Right ventricle myocardium inferior (tissue), 1 donor: Measurements from ENCODE around the gene FCAR. TPM values are rescaled to one million over a fixed set of nuclear protein-coding genes. Genes with fewer than 3 reads are reported as not detected.
"Not testable (repeated sequence)": the region's sequence is repeated elsewhere in the genome, so short reads cannot be mapped to it uniquely, and the experiment has no call there.

ENCODE experiments used
- ATAC-seq: fragments of 200-7000 bp; cut with Tn5 transposase; one replicate; pipeline ENCODE4 v1.9.1; 2020; ENCODE audit warnings: mild to moderate bottlenecking, moderate library complexity
- DNase-seq: peaks from one replicate; pipeline ENCODE4 v3.0.0; 2021; ENCODE audit errors: missing footprints
- intact Hi-C: fragments of 100-400 bp; cut with DNase I; formaldehyde crosslinking; loops from one replicate; pipeline ENCODE4 v1.11.0; 2022
- total RNA-seq: library from RNA; stranded (reverse); fragmentation: NEBNext Ultra II Directional; extraction: Animal tissue kit (Norgen Biotek cat#: 25700); gene quantifications from one replicate; pipeline ENCODE4 v1.2.1, GENCODE V29; 2021
- donor health status: DM: no; HTN: yes; CAD: no; lungs with severe emphysema.

The FCAR gene
- total RNA-seq, 1 donor from 2014 or later: 0.27 TPM

GRCh38 chr19:54883228-54883627 is 9.2 kb downstream of the FCAR start:
- no peak for ATAC-seq
- intact Hi-C loops: no loop called here
- DNase-seq: no peak

- DNase-seq: no peak
- no peak for ATAC-seq
- intact Hi-C loops: no loop called here
Measured at GRCh38 chr19:54888239-54888638, 14.2 kb downstream of the FCAR start.

GRCh38 chr19:54889566-54889965 is 15.5 kb downstream of the FCAR start:
- DNase-seq (no peak), ATAC-seq (no peak)
- intact Hi-C loops: no loop called here

GRCh38 chr19:54893406-54893805 is 19.4 kb downstream of the FCAR start:
- intact Hi-C loops: no loop called here
- ATAC-seq (no peak), DNase-seq (no peak)

- DNase-seq, intact Hi-C loops, ATAC-seq: not testable (repeated sequence)
Measured at GRCh38 chr19:54894106-54894505, 20.1 kb downstream of the FCAR start.

GRCh38 chr19:54896036-54896435 is 22.0 kb downstream of the FCAR start:
- no peak for DNase-seq
- no peak for ATAC-seq
- intact Hi-C loops: no loop called here

GRCh38 chr19:54898685-54899084 is 24.6 kb downstream of the FCAR start:
- ATAC-seq, intact Hi-C loops, DNase-seq: not testable (repeated sequence)

- intact Hi-C loops, DNase-seq, ATAC-seq: not testable (repeated sequence)
Measured at GRCh38 chr19:54899646-54900045, 25.6 kb downstream of the FCAR start.

- intact Hi-C loops, ATAC-seq: not testable (repeated sequence)
- DNase-seq: peak; percentile 86
Measured at GRCh38 chr19:54901153-54901552, 27.1 kb downstream of the FCAR start.

GRCh38 chr19:54902061-54902460 is 28.0 kb downstream of the FCAR start:
- intact Hi-C loops: no loop called here
- DNase-seq (no peak), ATAC-seq (no peak)

- ATAC-seq: no peak
- intact Hi-C loops: no loop called here
- DNase-seq: no peak
Measured at GRCh38 chr19:54903303-54903702, 29.3 kb downstream of the FCAR start.

GRCh38 chr19:54904261-54904660 is 30.2 kb downstream of the FCAR start:
- DNase-seq, intact Hi-C loops: not testable (repeated sequence)

GRCh38 chr19:54905421-54905802 is 31.4 kb downstream of the FCAR start:
- intact Hi-C loops: no loop called here
- no peak for DNase-seq
- ATAC-seq: no peak

More at GRCh38 chr19:54904261-54904660, 30.2 kb downstream of the FCAR start:
- not testable (repeated sequence) for ATAC-seq

GRCh38 chr19:54905803-54906511 is 31.9 kb downstream of the FCAR start, which contains the start of gene NCR1:
TSS of gene NCR1 (plus strand) at chr19:54906148. CDS start at chr19:54906188, 40 bp downstream.
- DNase-seq: no peak
- ATAC-seq: no peak
- intact Hi-C loops: no loop called here

- DNase-seq (no peak), ATAC-seq (no peak)
- intact Hi-C loops: no loop called here
Measured at GRCh38 chr19:54906819-54907218, 32.8 kb downstream of the FCAR start.

GRCh38 chr19:54907899-54908298 is 33.9 kb downstream of the FCAR start:
- DNase-seq, intact Hi-C loops: not testable (repeated sequence)

GRCh38 chr19:54916822-54917221 is 42.8 kb downstream of the FCAR start:
- ATAC-seq (no peak), DNase-seq (no peak)
- intact Hi-C loops: no loop called here

More at GRCh38 chr19:54907899-54908298, 33.9 kb downstream of the FCAR start:
- ATAC-seq: not testable (repeated sequence)

- no peak for DNase-seq
- intact Hi-C loops: no loop called here
- ATAC-seq: no peak
Measured at GRCh38 chr19:54918499-54918898, 44.5 kb downstream of the FCAR start.

- DNase-seq, ATAC-seq, intact Hi-C loops: not testable (repeated sequence)
Measured at GRCh38 chr19:54919646-54920563, 45.9 kb downstream of the FCAR start.

- intact Hi-C loops: no loop called here
- no peak for DNase-seq
- no peak for ATAC-seq
Measured at GRCh38 chr19:54921082-54921481, 47.0 kb downstream of the FCAR start.
